AG09319 (cell line): Measurements from ENCODE around the gene SLC13A4.
"Not testable (repeated sequence)": the region's sequence is repeated elsewhere in the genome, so short reads cannot be mapped to it uniquely, and the experiment has no call there.

Source experiments
- DNase-seq: peaks from one replicate; pipeline ENCODE4 v3.0.0-alpha.2; 2010; ENCODE audit warnings: low read depth; ENCODE audit errors: extremely low read depth
- CTCF ChIP-seq: IDR thresholded peaks from 2 replicates; pipeline ENCODE4 v1.5.1; 2011; ENCODE audit warnings: low read depth, mild to moderate bottlenecking, inconsistent platforms, low read length, moderate library complexity

Gene SLC13A4

GRCh38 chr7:135728136-135728669 lies at the start of gene SLC13A4:
Gene SLC13A4 (minus strand): TSS chr7:135728186. CDS start chr7:135727496, 690 bp downstream.
- no peak for DNase-seq
- no peak for TF ChIP-seq CTCF

GRCh38 chr7:135775915-135776314 lies 47.9 kb upstream of the SLC13A4 start:
- DNase-seq: not testable (repeated sequence)

GRCh38 chr7:135775230-135775629 lies 47.2 kb upstream of the SLC13A4 start:
- DNase-seq: no peak
- TF ChIP-seq CTCF: no peak

- TF ChIP-seq CTCF: no peak
- DNase-seq: no peak
Measured at GRCh38 chr7:135774284-135774683, 46.3 kb upstream of the SLC13A4 start.

GRCh38 chr7:135773464-135773863 lies 45.5 kb upstream of the SLC13A4 start:
- DNase-seq: no peak
- TF ChIP-seq CTCF: no peak

GRCh38 chr7:135772639-135773222 lies 44.7 kb upstream of the SLC13A4 start:
- no peak for DNase-seq
- no peak for TF ChIP-seq CTCF

GRCh38 chr7:135771961-135772638 lies 44.1 kb upstream of the SLC13A4 start:
- no peak for DNase-seq
- TF ChIP-seq CTCF: no peak
